CD4-positive, alpha-beta T cell treated with Interleukin-17A for 1 hour (primary cell): ENCODE measurements around the gene BPIFB1.

Experiments used
- DNase-seq: peaks from one replicate; pipeline ENCODE4 v3.0.0-alpha.2; 2020

BPIFB1 gene

GRCh38 chr20:33328157-33329137 is 45.4 kb downstream of the BPIFB1 start:
- no peak for DNase-seq

- DNase-seq = no peak
Observed at GRCh38 chr20:33332905-33333456, 50.0 kb downstream of the BPIFB1 start.

- DNase-seq = no peak
Observed at GRCh38 chr20:33333616-33334015, 50.6 kb downstream of the BPIFB1 start.

GRCh38 chr20:33334111-33334510 is 51.1 kb downstream of the BPIFB1 start:
- no peak for DNase-seq

DNA sequence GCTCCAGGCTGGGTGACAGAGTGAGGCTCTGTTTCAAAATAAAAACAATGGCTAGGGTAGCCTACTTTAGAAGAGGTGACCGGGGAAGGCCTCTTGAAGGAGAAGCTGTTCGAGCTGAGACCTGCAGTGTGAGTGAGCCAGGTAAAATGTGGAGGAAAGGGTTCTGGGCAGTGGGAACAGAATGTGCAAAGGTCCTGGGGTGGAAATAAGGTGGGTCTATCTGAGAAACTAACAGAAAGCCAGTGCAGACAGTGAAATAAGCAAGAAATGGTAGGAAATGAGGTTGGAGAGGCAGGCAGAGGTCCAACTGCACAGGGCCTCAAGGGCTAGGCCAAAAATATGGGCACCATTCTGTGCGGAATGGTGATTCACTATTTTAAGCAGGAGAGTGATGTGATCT is 53.4 kb downstream of the BPIFB1 start:
- no peak for DNase-seq

DNA sequence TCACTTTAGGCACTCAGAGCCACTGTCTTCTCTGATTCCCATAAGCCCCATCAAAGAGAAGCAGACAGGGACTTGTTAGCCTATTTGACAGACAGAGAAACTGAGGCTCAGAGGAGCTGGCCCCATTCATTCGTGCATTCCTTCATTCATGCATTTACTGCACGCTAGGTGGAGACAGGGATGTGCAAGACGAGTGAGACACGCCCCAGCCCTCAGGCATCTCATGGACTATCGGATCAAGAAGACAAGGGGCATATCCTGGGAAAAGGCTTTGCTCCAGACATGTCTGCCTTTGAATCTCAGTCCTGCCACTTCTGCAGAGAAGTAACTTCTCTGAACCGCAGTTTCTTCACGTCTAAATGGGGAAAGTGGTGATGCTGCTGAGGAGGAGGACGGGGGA is 54.1 kb downstream of the BPIFB1 start:
- DNase-seq = no peak

GRCh38 chr20:33337531-33338165 is 54.6 kb downstream of the BPIFB1 start:
- no peak for DNase-seq

- DNase-seq = no peak
Observed at GRCh38 chr20:33338467-33339258, 55.6 kb downstream of the BPIFB1 start.

GRCh38 chr20:33339515-33340058 is 56.6 kb downstream of the BPIFB1 start:
- no peak for DNase-seq

DNA sequence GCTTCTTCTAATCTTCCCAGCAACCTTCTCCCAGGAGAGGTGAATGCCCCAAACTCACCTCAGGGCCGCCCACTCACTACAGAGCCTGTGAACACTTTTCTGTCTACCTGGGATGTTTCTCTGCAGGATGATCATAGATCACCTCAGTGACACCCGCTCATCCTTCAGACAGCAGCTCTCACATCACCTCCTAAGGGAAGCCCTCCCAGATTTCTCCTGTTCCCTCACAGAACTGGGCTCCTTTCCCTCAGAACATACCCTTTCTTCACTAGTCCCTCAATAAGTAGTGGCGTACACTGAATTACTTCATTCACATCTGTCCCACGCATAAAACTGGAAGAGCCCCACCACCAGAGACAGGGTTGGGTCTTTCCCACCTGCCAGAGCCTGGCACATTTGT is 60.5 kb downstream of the BPIFB1 start:
- DNase-seq = no peak

GRCh38 chr20:33345342-33345741 is 62.3 kb downstream of the BPIFB1 start:
- DNase-seq = no peak

DNA sequence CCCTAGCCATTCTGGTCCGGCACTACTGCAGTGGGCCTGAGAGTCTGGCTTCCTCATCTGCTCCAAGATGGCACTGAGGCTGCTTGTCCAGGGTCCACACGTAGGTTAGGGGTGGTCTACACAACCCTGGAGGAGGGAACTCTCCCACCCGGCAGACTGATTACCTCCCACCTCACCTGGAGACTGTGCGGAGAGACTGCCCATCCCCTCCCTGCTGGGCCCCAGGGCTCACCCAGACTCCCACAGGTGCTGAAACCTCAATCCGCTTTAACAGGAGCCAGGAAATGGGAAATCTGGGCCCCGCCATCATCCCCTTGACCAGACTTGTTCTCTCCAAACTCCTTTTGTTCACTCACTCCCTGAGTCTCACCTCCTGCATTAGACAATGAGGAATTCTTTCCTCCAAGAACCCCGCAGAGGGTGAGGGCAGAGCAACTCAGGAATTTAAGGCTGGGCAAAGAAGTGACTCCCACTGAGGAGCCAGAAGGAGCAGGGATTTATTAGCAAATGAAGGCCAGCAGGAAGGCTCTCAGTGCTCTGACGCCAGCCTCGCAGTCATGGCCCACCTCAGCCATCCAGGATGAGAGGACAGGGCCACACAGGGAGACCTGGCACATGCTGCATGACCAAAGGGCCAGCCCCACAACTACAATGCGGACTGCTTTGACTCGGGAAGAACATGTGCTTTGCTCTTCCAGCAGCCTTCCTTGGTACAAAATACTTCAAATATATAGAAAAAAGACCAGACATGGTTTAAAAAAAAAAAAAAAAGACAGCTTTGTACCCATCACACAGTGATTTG is 65.3 kb downstream of the BPIFB1 start:
- DNase-seq = no peak

DNA sequence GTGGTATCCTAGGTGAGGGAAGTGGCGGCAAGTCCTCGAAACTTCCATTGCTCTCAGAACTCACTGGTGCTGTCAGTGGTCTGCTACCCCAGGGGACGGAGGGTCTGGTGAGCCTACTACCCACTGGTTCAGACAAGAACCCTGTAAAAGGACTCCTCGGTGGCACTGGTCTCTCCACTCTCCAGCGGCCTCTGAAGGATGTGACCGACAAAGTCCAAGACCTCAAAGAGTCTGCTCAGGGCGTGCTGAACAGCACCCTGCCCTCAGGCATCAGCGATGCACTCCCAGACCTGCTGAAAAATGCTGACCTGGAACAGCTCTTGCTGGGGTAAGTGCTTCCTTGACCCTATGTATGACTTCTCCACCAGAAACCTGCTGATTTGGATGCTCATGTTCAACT is 66.5 kb downstream of the BPIFB1 start:
- no peak for DNase-seq

DNA sequence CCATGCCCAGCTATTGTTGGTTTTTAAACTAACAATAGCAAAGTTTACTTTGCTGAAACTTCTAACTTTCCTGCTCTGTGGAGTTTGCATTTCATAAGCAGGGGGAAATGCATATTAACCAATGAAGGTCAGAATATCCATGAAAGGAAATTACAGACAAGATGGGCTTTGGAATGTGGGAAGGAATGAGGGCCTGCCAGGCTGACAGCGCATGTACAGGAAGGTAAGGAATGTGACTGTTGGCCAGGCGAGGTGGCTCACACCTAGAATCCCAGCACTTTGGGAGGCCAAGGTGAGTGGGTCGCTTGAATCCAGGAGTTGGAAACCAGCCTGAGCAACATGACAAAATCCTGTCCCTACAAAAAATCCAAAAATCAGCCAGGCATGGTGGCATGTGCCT is 68.7 kb downstream of the BPIFB1 start:
- no peak for DNase-seq

DNA sequence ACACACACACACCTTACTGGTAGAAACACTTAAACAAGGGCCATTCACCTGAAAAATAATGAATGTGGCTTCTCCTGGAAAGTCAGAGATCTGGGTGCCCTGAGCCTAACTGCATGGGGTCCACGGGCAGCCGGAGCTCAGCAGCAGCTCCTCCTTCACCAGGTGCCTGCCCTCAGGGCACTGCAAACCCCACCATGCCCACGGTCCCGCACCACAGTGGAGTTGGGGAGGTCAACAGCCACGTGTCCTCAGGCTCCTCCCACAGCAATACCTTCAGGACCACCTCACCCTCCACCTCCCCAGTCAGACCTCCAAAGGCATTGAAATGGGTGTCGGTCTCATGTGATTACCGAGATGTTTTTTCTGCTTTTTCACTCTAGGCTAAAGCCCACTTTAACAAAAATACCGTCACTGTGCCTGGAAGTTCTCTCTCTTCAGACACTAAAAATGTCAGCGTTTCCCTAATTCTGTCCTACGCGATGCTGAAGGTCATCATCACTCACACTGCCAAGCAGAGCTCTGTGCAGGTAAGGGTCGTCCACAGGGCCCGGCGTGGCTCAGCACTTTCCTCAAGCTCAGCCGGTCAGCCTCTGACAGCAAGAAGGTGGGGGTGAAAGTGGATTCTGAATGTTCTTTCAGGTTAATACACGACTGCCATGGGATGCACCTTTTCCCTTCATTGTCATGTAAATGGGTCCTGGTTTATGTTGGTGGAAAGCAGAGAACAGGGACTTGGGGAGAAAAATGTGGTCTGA is 69.4 kb downstream of the BPIFB1 start:
- no peak for DNase-seq

DNA sequence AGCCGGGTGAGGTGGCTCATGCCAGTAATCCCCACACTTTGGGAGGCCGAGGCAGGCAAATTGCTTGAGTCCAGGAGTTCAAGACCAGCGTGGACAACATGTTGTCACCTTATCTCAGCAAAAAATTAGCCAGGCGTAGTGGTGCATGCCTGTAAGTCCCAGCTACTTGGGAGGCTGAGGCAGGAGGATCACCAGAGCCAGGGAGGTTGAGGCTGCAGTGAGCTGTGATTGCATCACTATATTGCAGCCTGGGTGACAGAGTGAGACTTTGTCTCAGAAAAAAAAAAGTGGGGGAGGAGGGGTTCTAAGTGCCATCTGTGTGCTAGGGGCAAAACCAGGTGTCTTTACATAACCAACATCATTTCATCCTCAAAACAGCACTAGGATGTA is 70.0 kb downstream of the BPIFB1 start:
- DNase-seq = no peak
